GM12878 (cell line): Measurements from ENCODE around the gene CDH9. TPM values are rescaled to one million over a fixed set of nuclear protein-coding genes. Genes with fewer than 3 reads are reported as not detected.

Source experiments
- ATAC-seq: fragments of 200-7000 bp; cut with Tn5 transposase; 3 replicates; pipeline ENCODE4 v1.9.1; 2020; ENCODE audit warnings: mild to moderate bottlenecking, moderate library complexity
- BruUV-seq: library from RNA; stranded (reverse); fragments of 400-500 nt; replicated peaks from 2 replicates; lab custom pipeline; 2021; lab: Mats Ljungman, UMichigan
- CTCF ChIA-PET: fragments of 300-600 bp; sonication (Branson Sonifier 250); formaldehyde crosslinking; extraction: SDS; loops from one replicate; lab custom pipeline; 2021; ENCODE audit warnings: inconsistent platforms; lab: Yijun Ruan, JAX
- POLR2A ChIA-PET: fragments of 350-600 bp; formaldehyde crosslinking; extraction: SDS; loops from one replicate; lab custom pipeline; 2021; ENCODE audit warnings: inconsistent platforms; lab: Charles Lee
- RAD21 ChIA-PET: fragments of 300-600 bp; sonication (Branson Sonifier 250); formaldehyde crosslinking; loops from one replicate; lab custom pipeline; 2023; ENCODE audit warnings: antibody characterized with exemption; ENCODE audit not compliant: unreplicated experiment; lab: Charles Lee
- SMC1A ChIA-PET: fragments of 300-600 bp; sonication (Branson Sonifier 250); formaldehyde crosslinking; loops from one replicate; lab custom pipeline; 2023; ENCODE audit not compliant: unreplicated experiment, uncharacterized antibody; lab: Charles Lee
- DNase-seq: peaks from one replicate; pipeline ENCODE4 v3.0.0-alpha.2; 2011; ENCODE audit warnings: low read depth, low spot score
- FAIRE-seq: peaks from 3 replicates; lab custom pipeline; 2011; peaks lifted over from hg19 to GRCh38; lab: Jason Lieb, UNC
- H2AFZ ChIP-seq: 2 replicates; pipeline ENCODE4 v1.6.0; 2011; ENCODE audit warnings: low read depth, low read length, control low read depth; ENCODE audit not compliant: control insufficient read depth
- H3K27ac ChIP-seq: 2 replicates; pipeline ENCODE4 v1.5.1; 2011; ENCODE audit warnings: control low read depth; ENCODE audit not compliant: control insufficient read depth, insufficient read depth
- H3K27me3 ChIP-seq, 2 experiments: replicated peaks in 1 of 2; 2 replicates each; pipeline versions ENCODE4 v1.6.0 to v1.6.1; 2011; ENCODE audit warnings: low read length in 1 of 2; ENCODE audit not compliant: control insufficient read depth in 2 of 2, insufficient read depth in 2 of 2
- H3K36me3 ChIP-seq, 2 experiments: 2 replicates each; pipeline ENCODE4 v1.5.1; 2011; ENCODE audit warnings: low read length in 1 of 2; ENCODE audit not compliant: control insufficient read depth in 2 of 2, insufficient read depth in 2 of 2
- H3K4me1 ChIP-seq: 2 replicates; pipeline ENCODE4 v1.6.1; 2011; ENCODE audit warnings: mild to moderate bottlenecking, low read length, moderate library complexity, mixed read lengths; ENCODE audit not compliant: control insufficient read depth, insufficient read depth
- H3K4me2 ChIP-seq: 2 replicates; pipeline ENCODE4 v1.6.0; 2011; ENCODE audit warnings: control low read depth; ENCODE audit not compliant: control insufficient read depth, insufficient read depth
- H3K4me3 ChIP-seq: fragments of 200-600 bp; sonication (generic); 2 replicates; pipeline ENCODE4 v1.5.1; 2016
- H3K79me2 ChIP-seq: 2 replicates; pipeline ENCODE4 v1.6.0; 2011; ENCODE audit warnings: low read length; ENCODE audit not compliant: control insufficient read depth, insufficient read depth
- H3K9ac ChIP-seq: 2 replicates; pipeline ENCODE4 v1.8.0; 2011; ENCODE audit warnings: low read length, control low read depth, mixed read lengths; ENCODE audit not compliant: control insufficient read depth, insufficient read depth
- H3K9me3 ChIP-seq: replicated peaks from 3 replicates; pipeline ENCODE4 v1.5.1; 2011; ENCODE audit warnings: mild to moderate bottlenecking, low read length; ENCODE audit not compliant: control insufficient read depth, insufficient read depth
- H4K20me1 ChIP-seq: 2 replicates; pipeline ENCODE4 v1.6.0; 2011; ENCODE audit not compliant: control insufficient read depth, insufficient read depth
- ASH2L ChIP-seq: fragments of 300-600, 200-600 bp; sonication (generic); IDR thresholded peaks from 2 replicates; pipeline ENCODE4 v1.6.1; 2017; ENCODE audit warnings: low read depth, mild to moderate bottlenecking, borderline replicate concordance
- HDAC2 ChIP-seq: fragments of 200-600 bp; sonication (generic); IDR thresholded peaks from 2 replicates; pipeline ENCODE4 v1.6.1; 2017
- HDAC6 ChIP-seq: fragments of 200-600 bp; sonication (generic); IDR thresholded peaks from one replicate; pipeline ENCODE4 v1.8.0; 2017; ENCODE audit warnings: antibody characterized with exemption; ENCODE audit not compliant: unreplicated experiment
- IRF4 ChIP-seq: IDR thresholded peaks from 2 replicates; pipeline ENCODE4 v1.6.1; 2011; ENCODE audit warnings: low read depth, low read length
- MYB ChIP-seq: fragments of 150-350 bp; IDR thresholded peaks from 2 replicates; pipeline ENCODE4 v1.6.1; 2014; ENCODE audit warnings: mild to moderate bottlenecking, low read depth, low read length, borderline replicate concordance
- NFYA ChIP-seq: IDR thresholded peaks from 2 replicates; pipeline ENCODE4 v1.6.1; 2011; ENCODE audit warnings: low read depth, mild to moderate bottlenecking, low read length, improper control_type of control experiment, borderline replicate concordance
- NFYB ChIP-seq: IDR thresholded peaks from 2 replicates; pipeline ENCODE4 v1.6.1; 2011; ENCODE audit warnings: low read depth, mild to moderate bottlenecking, low read length, improper control_type of control experiment, moderate library complexity; ENCODE audit not compliant: insufficient read depth
- POLR2AphosphoS2 ChIP-seq: IDR thresholded peaks from 2 replicates; pipeline ENCODE4 v1.6.1; 2011; ENCODE audit warnings: low read depth, mild to moderate bottlenecking, low read length, improper control_type of control experiment, moderate library complexity
- RCOR1 ChIP-seq: conservative IDR thresholded peaks from 2 replicates; pipeline ENCODE4 v1.6.1; 2012; ENCODE audit warnings: low read depth, low read length, improper control_type of control experiment
- SIX5 ChIP-seq: IDR thresholded peaks from 2 replicates; pipeline ENCODE4 v1.6.1; 2011; ENCODE audit warnings: mild to moderate bottlenecking, low read depth, low read length, moderate library complexity; ENCODE audit not compliant: severe bottlenecking
- YBX1 ChIP-seq: fragments of 450-650 bp; IDR thresholded peaks from 2 replicates; pipeline ENCODE4 v1.6.1; 2016; ENCODE audit warnings: antibody characterized with exemption
- ZNF207 ChIP-seq: fragments of 450-650 bp; IDR thresholded peaks from 2 replicates; pipeline ENCODE4 v1.6.1; 2014; ENCODE audit warnings: antibody characterized with exemption, mild to moderate bottlenecking, borderline replicate concordance
- ZNF24 ChIP-seq: fragments of 450-650 bp; IDR thresholded peaks from 2 replicates; pipeline ENCODE4 v1.6.1; 2017; ENCODE audit warnings: antibody characterized with exemption, mild to moderate bottlenecking
- in situ Hi-C: fragments of 300-500 bp; cut with MboI; formaldehyde crosslinking; loops from 9 replicates; pipeline ENCODE4 v1.14.3; 2018; ENCODE audit warnings: mixed read lengths
- intact Hi-C: fragments of 100-400 bp; cut with micrococcal nuclease; formaldehyde crosslinking; loops from one replicate; pipeline ENCODE4 v1.14.2; 2022; ENCODE audit not compliant: unreplicated experiment
- polyA plus RNA-seq, 11 experiments: library from polyadenylated mRNA; depleted of rRNA in 4 of 11; unstranded in 6 of 11; stranded (reverse) in 5 of 11; fragments of >200 nt; fragmentation: Nextera tagmentation in 4 of 11; fragmentation: Illumina TruSeq in 1 of 11; extraction: Ambion mirVana in 4 of 11; extraction: Trizol in 1 of 11; gene quantifications; 1 replicate in 1 of 11; 2 replicates in 10 of 11; pipeline versions ENCODE4 v1.2.1 to v1.2.3, GENCODE V29; 2011 to 2016; ENCODE audit warnings: inconsistent platforms in 2 of 11, missing spikeins in 2 of 11, low read depth in 1 of 11
- total RNA-seq, 4 experiments: library from RNA; depleted of rRNA in 3 of 4; stranded (reverse); fragments of >200 nt in 3 of 4; fragmentation: Illumina TruSeq in 1 of 4; extraction: Trizol in 1 of 4; gene quantifications; 2 replicates each; pipeline versions ENCODE4 v1.2.1 to v1.2.3, GENCODE V29; 2013 to 2021
- TF ChIP-seq, protein P1 (sequence below): IDR thresholded peaks from 2 replicates; pipeline ENCODE4 v1.6.1; 2011; ENCODE audit warnings: low read depth, mild to moderate bottlenecking, low read length, moderate library complexity, borderline replicate concordance; ENCODE audit errors: extremely low read depth
- TF ChIP-seq, protein P2 (sequence below): fragments of 450-650 bp; IDR thresholded peaks from 2 replicates; pipeline ENCODE4 v1.6.1; 2017; ENCODE audit warnings: mild to moderate bottlenecking, low read depth, inconsistent platforms; ENCODE audit not compliant: poor library complexity, severe bottlenecking
- TF ChIP-seq, protein P3 (sequence below): fragments of 450-650 bp; IDR thresholded peaks from 2 replicates; pipeline ENCODE4 v1.6.1; 2018; ENCODE audit warnings: borderline replicate concordance, mild to moderate bottlenecking; ENCODE audit not compliant: partially characterized antibody
- TF ChIP-seq, protein P4 (sequence below): IDR thresholded peaks from 2 replicates; pipeline ENCODE4 v1.6.1; 2011; ENCODE audit warnings: mild to moderate bottlenecking, low read depth, low read length, moderate library complexity; ENCODE audit not compliant: insufficient replicate concordance

The CDH9 gene
- total and polyA plus RNA-seq, 10 of the 15 experiments (the other 5 are each of a cell fraction or from before 2014, with no cell fraction given) = not detected

DNA sequence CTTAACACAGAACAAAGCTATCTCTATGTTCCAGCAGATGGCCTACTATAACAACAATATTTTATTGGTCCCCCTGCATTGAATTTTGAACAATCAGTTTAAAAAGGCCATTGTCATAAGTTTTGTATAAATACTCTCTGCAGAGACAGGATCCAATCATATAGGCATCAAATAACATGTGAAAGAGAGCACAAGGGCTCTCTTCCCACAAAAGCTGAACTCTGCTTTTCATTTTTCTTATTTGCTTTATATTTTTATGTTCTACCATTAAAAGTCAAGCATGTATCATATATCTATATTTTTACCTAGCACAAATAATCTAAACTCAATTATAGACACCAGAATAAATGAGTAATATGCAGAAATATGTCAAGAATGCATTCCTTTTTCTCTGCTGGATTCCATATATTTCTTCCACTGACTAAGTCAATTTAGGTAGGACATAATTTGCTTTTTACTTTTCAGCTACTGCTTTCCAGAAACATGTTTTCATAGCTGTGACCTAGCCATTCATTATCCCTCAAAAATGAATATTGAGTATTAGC, 143.6 kb downstream of the CDH9 start:
- H3K4me2 ChIP-seq = no peak overlapping the region
- H3K36me3 ChIP-seq = no peaks in the 10 kb centered on the region
- no peaks in the 10 kb centered on the region for H3K4me1 ChIP-seq
- CTCF ChIA-PET = no interaction called here
- SMC1A ChIA-PET = interaction anchor here (1.2 to 1.6 kb wide), 3 partner anchors 11 to 36 kb away, joined by 3 to 5 read pairs (median 4); no protein-coding TSS in a partner anchor
- no peak for TF ChIP-seq NFYB
- TF ChIP-seq ZNF24 = no peak
- no peak for TF ChIP-seq NFYA
- TF ChIP-seq HDAC6 = no peak
- TF ChIP-seq, protein P1, sequence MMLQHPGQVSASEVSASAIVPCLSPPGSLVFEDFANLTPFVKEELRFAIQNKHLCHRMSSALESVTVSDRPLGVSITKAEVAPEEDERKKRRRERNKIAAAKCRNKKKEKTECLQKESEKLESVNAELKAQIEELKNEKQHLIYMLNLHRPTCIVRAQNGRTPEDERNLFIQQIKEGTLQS = no peak
- no peak for TF ChIP-seq YBX1
- no peak for TF ChIP-seq ASH2L
- TF ChIP-seq, protein P2, sequence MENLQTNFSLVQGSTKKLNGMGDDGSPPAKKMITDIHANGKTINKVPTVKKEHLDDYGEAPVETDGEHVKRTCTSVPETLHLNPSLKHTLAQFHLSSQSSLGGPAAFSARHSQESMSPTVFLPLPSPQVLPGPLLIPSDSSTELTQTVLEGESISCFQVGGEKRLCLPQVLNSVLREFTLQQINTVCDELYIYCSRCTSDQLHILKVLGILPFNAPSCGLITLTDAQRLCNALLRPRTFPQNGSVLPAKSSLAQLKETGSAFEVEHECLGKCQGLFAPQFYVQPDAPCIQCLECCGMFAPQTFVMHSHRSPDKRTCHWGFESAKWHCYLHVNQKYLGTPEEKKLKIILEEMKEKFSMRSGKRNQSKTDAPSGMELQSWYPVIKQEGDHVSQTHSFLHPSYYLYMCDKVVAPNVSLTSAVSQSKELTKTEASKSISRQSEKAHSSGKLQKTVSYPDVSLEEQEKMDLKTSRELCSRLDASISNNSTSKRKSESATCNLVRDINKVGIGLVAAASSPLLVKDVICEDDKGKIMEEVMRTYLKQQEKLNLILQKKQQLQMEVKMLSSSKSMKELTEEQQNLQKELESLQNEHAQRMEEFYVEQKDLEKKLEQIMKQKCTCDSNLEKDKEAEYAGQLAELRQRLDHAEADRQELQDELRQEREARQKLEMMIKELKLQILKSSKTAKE = no peak
- no peak for TF ChIP-seq HDAC2
- no peak for TF ChIP-seq MYB
- TF ChIP-seq, protein P3, sequence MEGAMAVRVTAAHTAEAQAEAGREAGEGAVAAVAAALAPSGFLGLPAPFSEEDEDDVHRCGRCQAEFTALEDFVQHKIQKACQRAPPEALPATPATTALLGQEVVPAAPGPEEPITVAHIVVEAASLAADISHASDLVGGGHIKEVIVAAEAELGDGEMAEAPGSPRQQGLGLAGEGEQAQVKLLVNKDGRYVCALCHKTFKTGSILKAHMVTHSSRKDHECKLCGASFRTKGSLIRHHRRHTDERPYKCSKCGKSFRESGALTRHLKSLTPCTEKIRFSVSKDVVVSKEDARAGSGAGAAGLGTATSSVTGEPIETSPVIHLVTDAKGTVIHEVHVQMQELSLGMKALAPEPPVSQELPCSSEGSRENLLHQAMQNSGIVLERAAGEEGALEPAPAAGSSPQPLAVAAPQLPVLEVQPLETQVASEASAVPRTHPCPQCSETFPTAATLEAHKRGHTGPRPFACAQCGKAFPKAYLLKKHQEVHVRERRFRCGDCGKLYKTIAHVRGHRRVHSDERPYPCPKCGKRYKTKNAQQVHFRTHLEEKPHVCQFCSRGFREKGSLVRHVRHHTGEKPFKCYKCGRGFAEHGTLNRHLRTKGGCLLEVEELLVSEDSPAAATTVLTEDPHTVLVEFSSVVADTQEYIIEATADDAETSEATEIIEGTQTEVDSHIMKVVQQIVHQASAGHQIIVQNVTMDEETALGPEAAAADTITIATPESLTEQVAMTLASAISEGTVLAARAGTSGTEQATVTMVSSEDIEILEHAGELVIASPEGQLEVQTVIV = no peak
- no peak for TF ChIP-seq IRF4
- TF ChIP-seq POLR2AphosphoS2 = no peak
- no peak for TF ChIP-seq ZNF207
- TF ChIP-seq, protein P4, sequence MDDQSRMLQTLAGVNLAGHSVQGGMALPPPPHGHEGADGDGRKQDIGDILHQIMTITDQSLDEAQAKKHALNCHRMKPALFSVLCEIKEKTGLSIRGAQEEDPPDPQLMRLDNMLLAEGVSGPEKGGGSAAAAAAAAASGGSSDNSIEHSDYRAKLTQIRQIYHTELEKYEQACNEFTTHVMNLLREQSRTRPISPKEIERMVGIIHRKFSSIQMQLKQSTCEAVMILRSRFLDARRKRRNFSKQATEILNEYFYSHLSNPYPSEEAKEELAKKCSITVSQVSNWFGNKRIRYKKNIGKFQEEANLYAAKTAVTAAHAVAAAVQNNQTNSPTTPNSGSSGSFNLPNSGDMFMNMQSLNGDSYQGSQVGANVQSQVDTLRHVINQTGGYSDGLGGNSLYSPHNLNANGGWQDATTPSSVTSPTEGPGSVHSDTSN = no peak
- TF ChIP-seq RCOR1 = no peak
- TF ChIP-seq SIX5 = no peak
- TF ChIP-seq, all 136 proteins: peak for 0
- Histone ChIP-seq H3K79me2 (no peaks in the 10 kb centered on the region), H3K9me3 (no peaks in the 10 kb centered on the region), H3K27me3 (no peaks in the 10 kb centered on the region), H2AFZ (no peak overlapping the region), H3K4me3 (no peak overlapping the region), H3K9ac (no peak overlapping the region), H3K27ac (no peak overlapping the region), H4K20me1 (no peaks in the 10 kb centered on the region)
- no peak for ATAC-seq
- intact Hi-C loops = no loop called here
- FAIRE-seq = no peak
- in situ Hi-C loops = no loop called here
- ChIA-PET POLR2A (no interaction called here), RAD21 (no interaction called here)
- no peak for DNase-seq
- BruUV-seq = no TSS peak
